ENCODE results near the gene OTOS. TPM values are rescaled to one million over a fixed set of nuclear protein-coding genes. Genes with fewer than 3 reads are reported as not detected.

Gene OTOS
- polyA plus RNA-seq, 1 experiment: not detected

DNA sequence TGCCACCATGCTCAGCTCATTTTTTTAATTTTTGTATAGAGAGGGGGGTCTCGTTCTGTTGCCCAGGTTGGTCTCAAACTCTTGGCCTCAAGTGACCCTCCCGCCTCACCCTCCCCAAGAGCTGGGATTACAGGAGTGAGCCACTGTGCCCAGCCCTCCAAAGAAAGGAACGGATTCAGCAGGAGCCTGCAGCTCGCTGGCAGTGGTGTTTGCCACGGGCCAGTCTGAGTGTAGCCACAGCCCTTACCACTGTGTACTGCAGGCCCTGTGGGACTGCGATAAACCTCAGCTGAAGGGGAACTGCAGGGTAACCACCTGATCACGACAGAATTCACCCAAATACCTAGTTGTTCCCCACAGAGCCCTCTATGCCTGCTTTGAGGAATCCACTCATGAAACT is 11.1 kb downstream of the OTOS start:
- no peak for DNase-seq (ENCODE audit: low read depth)
- H3K27me3 ChIP-seq (ENCODE audit: control insufficient read depth, insufficient read depth, low read length): no peaks in the 10 kb centered on the region
- CTCF ChIA-PET: interaction anchor here (1.7 kb wide), 1 partner anchor 15 kb away, joined by 7 read pairs; no protein-coding TSS in a partner anchor
- TF ChIP-seq, protein P1, sequence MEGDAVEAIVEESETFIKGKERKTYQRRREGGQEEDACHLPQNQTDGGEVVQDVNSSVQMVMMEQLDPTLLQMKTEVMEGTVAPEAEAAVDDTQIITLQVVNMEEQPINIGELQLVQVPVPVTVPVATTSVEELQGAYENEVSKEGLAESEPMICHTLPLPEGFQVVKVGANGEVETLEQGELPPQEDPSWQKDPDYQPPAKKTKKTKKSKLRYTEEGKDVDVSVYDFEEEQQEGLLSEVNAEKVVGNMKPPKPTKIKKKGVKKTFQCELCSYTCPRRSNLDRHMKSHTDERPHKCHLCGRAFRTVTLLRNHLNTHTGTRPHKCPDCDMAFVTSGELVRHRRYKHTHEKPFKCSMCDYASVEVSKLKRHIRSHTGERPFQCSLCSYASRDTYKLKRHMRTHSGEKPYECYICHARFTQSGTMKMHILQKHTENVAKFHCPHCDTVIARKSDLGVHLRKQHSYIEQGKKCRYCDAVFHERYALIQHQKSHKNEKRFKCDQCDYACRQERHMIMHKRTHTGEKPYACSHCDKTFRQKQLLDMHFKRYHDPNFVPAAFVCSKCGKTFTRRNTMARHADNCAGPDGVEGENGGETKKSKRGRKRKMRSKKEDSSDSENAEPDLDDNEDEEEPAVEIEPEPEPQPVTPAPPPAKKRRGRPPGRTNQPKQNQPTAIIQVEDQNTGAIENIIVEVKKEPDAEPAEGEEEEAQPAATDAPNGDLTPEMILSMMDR (IDR thresholded peaks at IDR 0.05; ENCODE audit: insufficient read depth, low read depth, low read length): no peak
- POLR2A ChIA-PET: no interaction called here
- peaks cover 32% of the 10 kb centered on the region for H3K36me3 ChIP-seq (ENCODE audit: control insufficient read depth, insufficient read depth, low read length)
- no peak overlapping the region for H3K4me3 ChIP-seq (ENCODE audit: low read depth, low read length)

DNA sequence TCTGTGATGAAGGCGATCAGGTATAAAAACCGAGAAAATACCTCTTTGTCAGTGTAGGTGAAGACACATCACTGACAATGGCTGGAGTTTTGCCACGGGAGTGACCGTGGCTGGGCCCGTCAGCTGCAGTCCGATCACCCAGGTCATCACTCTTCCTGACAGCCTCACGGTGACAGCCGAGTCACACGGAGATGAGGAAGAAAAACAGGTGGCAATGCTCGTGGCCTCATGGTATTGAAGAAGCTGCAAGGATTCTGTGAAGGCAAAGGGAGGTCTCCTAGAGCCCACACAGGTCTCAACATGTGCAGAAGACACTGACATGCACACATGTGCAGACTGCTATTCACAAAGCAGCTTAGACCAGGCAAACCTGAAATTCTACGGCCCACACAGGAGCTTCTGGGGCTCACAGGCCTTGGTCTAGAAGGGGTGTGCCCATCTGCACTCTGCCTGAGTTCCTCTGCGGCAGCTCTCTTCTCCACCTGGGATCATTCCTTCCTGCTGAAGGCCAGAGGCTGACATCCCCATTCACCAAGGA is 11.8 kb downstream of the OTOS start:
- CTCF ChIA-PET: interaction anchor here (1.7 kb wide), 1 partner anchor 15 kb away, joined by 7 read pairs; no protein-coding TSS in a partner anchor
- Histone ChIP-seq H3K27me3 (ENCODE audit: control insufficient read depth, insufficient read depth, low read length) (no peaks in the 10 kb centered on the region), H3K36me3 (ENCODE audit: control insufficient read depth, insufficient read depth, low read length) (peaks cover 32% of the 10 kb centered on the region), H3K4me3 (ENCODE audit: low read depth, low read length) (no peak overlapping the region)
- POLR2A ChIA-PET: no interaction called here
- DNase-seq (ENCODE audit: low read depth): no peak
- TF ChIP-seq, protein P1 (IDR thresholded peaks at IDR 0.05; ENCODE audit: insufficient read depth, low read depth, low read length): no peak

DNA sequence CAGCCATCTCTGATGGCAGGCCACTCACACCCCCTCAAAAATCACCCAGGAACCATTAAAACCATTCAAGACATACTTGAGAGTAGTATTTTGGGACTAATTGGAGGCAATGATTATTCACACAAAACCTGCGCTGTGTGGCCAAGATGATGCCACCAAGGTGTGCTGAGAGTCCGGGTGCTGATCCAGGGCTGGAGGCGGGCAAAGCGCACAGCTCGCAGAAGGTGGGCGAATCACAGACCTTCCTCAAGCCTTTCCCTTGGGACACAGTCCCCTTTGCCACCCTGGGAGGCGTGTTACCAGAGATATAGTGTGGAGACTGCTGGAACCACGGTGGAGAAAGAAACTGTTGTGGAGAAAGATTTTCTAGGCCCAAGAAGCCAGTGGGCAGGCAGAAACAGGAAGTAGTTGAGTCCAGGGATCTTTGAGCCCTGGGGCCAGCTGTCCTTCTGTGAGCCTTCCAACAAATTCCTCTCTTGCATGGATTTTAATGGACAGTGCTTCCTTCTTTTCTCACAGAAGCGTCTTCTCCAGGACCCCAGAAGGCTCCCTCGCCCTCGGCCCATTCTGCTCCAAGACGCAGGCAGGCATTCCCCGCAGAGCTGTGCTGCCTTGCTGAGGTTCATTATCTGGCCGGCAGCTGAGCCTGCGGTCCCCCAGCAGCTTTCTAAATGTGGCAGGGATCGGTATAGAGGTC is 12.4 kb downstream of the OTOS start:
- Histone ChIP-seq H3K4me3 (ENCODE audit: low read depth, low read length) (no peak overlapping the region), H3K27me3 (ENCODE audit: control insufficient read depth, insufficient read depth, low read length) (no peaks in the 10 kb centered on the region), H3K36me3 (ENCODE audit: control insufficient read depth, insufficient read depth, low read length) (peaks cover 29% of the 10 kb centered on the region)
- DNase-seq (ENCODE audit: low read depth): no peak
- ChIA-PET CTCF (no interaction called here), POLR2A (no interaction called here)
- TF ChIP-seq, protein P1 (IDR thresholded peaks at IDR 0.05; ENCODE audit: insufficient read depth, low read depth, low read length): no peak

DNA sequence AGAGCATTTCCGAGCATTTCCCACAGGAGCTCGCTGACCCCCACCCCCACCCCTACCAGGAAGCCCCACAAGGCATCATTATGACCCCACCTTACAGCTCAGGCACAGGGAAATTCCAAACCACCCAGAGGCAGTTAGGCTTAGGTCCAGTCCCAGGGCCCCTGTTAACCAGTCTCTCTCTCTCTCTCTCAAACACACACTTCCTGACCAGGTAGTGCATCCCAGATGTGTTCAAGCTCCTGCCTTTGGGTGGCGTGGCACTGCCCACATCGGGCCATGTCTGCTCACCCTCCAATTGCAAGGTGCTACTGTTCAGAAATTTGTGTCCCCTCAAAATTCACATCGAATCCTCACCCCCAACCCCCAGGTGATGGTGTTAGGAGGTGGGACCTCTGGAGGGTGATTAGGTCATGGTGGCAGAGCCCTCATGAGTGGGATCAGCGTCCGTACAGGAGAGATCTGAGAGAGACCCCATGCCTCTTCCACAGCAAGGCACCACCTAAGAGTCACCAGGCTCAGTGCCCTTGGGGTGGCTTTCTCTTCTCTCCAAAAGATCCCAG is 13.2 kb downstream of the OTOS start:
- H3K27me3 ChIP-seq (ENCODE audit: control insufficient read depth, insufficient read depth, low read length): no peaks in the 10 kb centered on the region
- no peak for DNase-seq (ENCODE audit: low read depth)
- TF ChIP-seq, protein P1 (IDR thresholded peaks at IDR 0.05; ENCODE audit: insufficient read depth, low read depth, low read length): no peak
- H3K4me3 ChIP-seq (ENCODE audit: low read depth, low read length): no peak overlapping the region
- CTCF ChIA-PET: interaction anchor here (1.1 kb wide), 1 partner anchor 16 kb away, joined by 4 read pairs; no protein-coding TSS in a partner anchor
- H3K36me3 ChIP-seq (ENCODE audit: control insufficient read depth, insufficient read depth, low read length): peaks cover 23% of the 10 kb centered on the region
- POLR2A ChIA-PET: no interaction called here

DNA sequence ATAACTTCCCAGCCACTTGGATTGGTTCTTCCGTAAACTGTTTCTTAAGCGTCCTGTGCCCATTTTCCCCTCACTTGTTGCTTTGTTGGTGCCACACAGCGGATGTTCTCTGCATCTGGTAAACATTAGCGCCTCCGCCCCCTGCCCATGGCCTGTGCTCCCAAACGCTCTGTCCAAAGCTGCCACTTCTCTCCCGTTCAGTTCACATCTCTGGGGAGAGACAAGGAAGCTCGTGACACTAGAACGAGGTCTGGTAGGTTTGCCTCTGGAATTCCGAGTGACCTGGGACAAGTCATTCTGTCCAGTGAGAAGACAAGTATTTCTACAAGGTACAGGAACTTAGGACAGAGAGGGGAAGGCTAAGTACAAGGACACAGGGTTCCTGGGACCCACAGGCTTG is 13.7 kb downstream of the OTOS start:
- ChIA-PET POLR2A (no interaction called here), CTCF (interaction anchor here (1.1 kb wide), 1 partner anchor 17 kb away, joined by 4 read pairs; no protein-coding TSS in a partner anchor)
- DNase-seq (ENCODE audit: low read depth): no peak
- Histone ChIP-seq H3K4me3 (ENCODE audit: low read depth, low read length) (no peak overlapping the region), H3K36me3 (ENCODE audit: control insufficient read depth, insufficient read depth, low read length) (peaks cover 20% of the 10 kb centered on the region), H3K27me3 (ENCODE audit: control insufficient read depth, insufficient read depth, low read length) (no peaks in the 10 kb centered on the region)
- TF ChIP-seq, protein P1 (IDR thresholded peaks at IDR 0.05; ENCODE audit: insufficient read depth, low read depth, low read length): no peak
